HPDE6-E6E7 (cell line): ENCODE data around the gene PRDM5.

ENCODE experiments used
- DNase-seq: peaks from one replicate; pipeline ENCODE4 v3.0.0; 2011; ENCODE audit warnings: missing footprints; ENCODE audit errors: extremely low spot score

Gene PRDM5

DNA sequence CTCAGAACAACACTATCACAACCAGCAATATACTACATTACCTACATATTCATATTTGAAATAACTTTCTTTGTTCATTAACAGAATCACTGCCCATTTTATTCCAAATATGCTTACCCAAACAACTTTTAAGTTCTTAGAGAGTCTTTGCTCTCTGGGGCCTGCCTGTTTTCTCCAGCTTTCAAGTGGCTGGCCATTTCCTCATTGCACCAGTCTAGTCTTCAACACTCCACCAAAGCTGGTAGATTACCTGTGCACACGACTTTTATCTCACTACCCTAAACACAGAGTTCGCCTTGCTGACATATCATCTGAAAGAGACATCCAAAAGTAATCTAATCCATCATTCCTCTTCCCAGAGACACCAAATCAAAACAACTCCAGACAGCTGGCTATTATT lies 66.2 kb downstream of the PRDM5 start:
- DNase-seq = no peak

GRCh38 chr4:120855307-120856001 lies 67.1 kb downstream of the PRDM5 start:
- no peak for DNase-seq

DNA sequence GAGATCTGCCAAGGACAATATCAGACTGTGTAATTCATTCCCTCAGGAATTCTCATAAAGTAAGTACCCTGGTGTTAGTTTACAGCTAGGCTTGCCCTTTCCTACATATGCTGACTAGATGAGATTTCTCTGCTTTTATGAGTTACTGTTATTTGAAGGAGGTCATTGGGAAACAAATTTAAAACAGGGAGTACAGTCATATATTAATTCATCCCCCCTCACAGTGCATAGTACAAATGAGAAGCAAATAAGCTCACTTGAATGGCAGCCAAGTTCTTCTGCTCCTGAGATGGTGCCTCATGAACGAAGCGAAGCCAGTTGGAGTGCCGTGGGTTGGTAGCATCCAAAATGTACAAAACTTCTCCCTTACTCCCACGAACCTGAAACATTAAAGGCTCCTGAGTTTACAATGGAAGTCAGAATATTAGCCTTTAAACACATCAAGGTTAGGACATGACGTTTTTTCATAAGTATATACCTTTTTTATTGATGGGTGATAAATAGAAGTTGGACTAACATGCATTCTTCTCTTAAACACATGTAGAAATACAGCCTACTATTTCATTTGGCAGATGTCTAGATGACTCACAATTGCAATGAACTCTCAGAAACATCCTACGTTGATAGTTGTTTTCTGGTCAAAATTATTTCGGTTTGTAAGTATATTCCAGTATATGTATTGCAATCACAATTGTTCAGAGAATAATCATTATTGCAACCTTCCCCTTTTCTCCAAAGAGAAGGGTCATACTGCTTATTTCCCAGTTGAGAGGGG lies 69.2 kb downstream of the PRDM5 start:
- no peak for DNase-seq

DNA sequence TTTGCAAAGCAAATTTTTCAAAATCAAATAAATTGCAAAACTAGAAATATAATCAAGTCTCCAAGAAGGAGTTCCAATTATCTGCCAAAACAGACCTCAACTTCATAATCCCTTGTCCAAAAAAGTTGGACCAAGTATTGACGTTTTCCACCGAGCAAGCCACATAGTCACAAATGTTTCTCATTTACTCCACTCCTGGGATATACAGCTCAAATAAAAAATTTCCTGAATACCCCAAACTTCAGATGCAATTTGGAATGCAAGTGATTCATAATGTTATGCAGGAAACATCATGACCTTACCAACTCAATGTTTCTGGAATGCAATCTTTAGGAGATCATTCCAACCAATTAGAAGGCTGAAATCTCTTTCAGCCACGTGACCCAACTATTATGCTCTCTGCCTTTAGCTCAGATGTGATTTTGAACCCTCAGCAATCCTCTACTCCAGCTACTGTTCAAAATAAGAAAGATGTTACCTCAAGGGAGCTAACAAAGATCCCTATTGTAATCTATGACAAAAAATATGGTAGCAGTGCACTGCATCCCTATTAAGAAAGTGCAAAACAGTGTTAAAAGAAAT lies 72.4 kb downstream of the PRDM5 start:
- DNase-seq = no peak

GRCh38 chr4:120847019-120847582 lies 75.4 kb downstream of the PRDM5 start:
- no peak for DNase-seq

GRCh38 chr4:120844528-120844921 lies 78.0 kb downstream of the PRDM5 start:
- DNase-seq = no peak

DNA sequence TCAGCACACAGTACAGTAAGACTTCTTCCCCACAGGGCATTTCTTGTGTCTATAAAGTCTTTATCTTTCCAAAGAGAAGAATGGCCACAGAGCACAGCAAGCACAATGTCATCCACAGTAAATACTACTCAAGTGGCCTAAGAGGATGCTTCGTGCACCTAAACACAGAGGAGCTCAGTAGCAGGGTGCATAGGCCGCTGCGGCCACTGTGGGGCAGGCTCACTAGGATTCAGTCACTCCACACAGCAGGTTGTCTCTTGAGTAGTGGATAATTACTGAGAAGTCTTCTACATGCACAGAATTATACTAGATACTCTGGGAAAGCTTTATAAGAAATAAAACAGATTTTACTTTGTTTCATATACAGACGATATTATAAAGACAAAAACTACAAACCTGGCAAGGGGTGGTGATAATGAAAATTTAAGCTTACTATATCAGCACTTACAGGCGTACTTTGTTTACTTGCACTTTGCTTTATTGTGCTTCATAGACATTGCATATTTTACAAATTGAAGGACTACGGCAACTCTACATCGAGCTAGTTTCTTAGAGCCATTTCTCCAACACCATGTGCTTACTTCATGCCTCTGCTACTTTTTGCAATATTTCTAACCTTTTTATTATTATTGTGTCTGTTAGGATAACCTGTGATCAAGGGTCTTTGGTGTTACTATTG lies 78.5 kb downstream of the PRDM5 start:
- no peak for DNase-seq

- no peak for DNase-seq
Measured at GRCh38 chr4:120842031-120842430, 80.5 kb downstream of the PRDM5 start.

DNA sequence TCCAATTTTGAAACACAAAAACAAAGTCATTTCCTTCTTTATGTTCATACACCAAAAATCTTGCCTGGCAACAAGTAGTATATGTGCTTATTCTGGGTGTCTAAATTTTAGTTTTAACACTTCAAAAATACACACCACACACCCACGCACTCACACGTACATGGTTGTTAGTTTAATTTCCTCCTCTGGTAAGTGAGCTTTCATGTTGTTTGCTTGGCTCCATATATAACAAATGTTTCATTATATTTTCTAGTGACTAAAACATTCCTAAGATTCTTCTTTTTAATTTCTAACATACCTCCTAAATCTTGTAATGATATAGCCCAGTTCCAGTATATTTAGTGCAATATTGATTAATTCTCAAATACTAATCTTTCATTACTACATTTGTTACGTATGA lies 80.9 kb downstream of the PRDM5 start:
- no peak for DNase-seq

GRCh38 chr4:120839974-120840751 lies 82.4 kb downstream of the PRDM5 start:
- no peak for DNase-seq

DNA sequence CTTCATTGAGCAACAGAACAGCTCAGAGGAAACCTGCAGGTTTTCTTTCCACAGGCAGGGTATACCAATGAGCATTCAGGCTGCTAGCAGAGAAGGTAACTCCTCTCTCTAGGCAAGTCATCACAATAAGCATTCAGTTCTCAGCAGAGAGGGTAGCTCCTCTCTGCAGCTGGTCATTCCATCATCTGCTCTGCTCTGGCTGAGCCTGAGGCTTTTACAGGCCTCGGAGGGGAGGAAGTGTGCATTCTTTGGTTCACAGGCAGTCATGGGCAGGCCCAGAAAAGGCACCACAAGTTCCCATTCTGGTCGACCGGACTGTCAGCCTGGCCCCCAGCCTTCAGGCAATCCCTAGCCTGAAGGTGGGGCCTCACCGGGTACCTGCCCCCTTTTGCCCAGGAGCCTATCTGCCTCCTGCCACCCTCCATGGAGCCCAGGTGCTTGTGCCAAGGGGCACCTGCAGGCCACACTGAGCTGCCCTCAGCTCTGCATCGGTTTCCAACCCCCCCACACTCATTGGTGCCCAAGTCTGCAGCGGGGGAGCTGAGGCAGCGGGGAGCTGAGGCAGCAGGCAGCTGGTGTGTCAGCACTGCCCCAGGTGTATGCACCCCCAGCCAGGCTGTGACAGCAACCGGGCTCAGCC lies 83.1 kb downstream of the PRDM5 start:
- no peak for DNase-seq

DNA sequence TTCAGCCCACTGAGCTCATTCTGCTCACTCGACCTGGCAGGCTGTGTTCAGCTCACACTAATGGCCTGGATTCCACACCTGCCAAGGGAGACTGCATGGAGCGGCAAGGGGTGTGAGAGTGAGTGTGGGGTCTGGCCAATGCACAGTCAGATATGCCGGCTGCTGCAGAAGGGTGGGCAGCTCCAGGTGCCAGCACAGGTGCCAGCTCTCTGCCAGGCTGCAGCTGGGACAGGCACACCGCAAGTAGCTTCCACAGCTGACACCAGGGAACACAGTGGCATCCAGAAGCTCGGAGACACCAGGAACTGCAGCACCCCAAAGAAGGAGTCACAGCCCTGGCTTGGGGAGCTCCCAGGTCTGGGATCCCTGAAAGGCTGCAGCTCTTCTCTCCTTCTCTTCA lies 83.7 kb downstream of the PRDM5 start:
- no peak for DNase-seq

GRCh38 chr4:120837656-120838055 lies 84.9 kb downstream of the PRDM5 start:
- no peak for DNase-seq

- no peak for DNase-seq
Measured at GRCh38 chr4:120835342-120835741, 87.2 kb downstream of the PRDM5 start.

DNA sequence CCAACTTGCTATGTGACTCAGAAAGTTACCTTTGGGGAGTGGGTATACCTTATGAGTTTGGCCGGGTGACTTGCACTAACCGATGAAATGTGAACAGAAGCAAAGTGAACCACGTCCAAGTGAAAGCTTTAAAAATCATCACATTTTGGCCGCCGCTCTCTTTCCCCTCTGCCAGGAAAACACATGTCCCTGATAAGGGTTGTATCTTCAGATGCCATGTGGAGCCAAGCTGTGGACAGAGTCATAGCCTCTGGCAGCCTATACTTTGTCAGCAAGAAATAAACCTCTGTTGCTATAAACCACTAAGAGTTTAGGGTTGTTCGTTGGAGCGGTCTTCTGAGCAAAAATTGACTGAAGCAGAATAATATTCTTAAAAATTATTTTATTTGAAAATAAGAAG lies 92.3 kb downstream of the PRDM5 start:
- DNase-seq = no peak

- DNase-seq = no peak
Measured at GRCh38 chr4:120829113-120829831, 93.3 kb downstream of the PRDM5 start.

DNA sequence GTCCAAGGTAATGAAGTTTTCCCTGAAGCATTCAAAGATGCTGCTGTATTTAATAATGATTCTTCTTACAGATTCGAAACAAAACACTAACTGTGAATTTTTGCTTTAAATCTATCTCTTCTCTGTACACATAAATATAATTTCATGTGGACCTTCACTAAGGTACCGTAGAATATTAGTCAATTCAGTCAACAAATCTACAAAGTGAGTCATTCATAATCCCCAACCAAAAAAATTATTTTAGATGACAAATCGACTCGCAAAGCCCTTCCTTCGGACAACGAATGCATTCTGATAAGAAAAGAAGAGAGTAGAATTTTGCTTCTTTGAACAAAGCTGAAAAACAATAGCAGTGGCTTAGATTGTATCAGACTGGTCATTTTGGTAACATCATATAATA lies 95.7 kb downstream of the PRDM5 start:
- DNase-seq = no peak

DNA sequence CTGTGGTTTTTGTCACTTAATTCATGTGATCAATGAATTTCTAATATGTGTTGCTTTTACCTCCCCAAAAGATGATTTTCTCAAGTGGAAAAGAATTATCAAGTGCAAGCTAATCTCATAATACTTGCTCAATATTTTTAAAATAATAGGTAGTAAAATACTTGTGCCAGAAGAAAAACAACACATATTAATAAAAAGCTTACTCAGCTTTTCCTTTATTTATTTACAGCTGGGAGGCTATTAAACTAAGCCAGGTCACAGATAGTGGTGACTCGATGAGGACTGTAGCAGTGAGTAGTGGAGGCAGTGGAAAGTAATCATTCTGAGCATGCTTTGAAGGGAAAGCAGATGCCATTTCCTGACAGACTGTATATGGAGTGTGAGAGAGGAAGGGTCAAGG lies 96.1 kb downstream of the PRDM5 start:
- DNase-seq = no peak

DNA sequence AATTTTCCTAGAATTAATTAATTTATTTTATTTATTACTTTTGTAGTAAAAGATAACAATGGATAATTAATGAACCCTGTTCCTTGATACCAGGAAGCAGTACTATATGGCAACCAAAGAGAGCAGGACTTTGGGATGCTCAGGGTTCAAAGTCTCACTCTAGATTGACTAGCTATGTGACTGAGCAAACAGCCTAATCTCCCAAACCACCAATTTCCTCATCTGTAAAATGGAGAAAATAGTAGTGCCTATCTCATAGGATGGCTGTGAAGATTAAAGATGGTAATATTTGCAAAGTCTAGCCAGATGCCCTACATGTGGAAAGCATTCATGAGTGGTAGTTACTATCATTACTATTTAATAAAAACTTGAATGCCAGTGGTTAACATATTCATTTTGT lies 97.6 kb downstream of the PRDM5 start:
- no peak for DNase-seq

GRCh38 chr4:120821977-120822376 lies 100.5 kb downstream of the PRDM5 start:
- no peak for DNase-seq
